Measurements from ENCODE around the gene MEIS2. TPM values are rescaled to one million over a fixed set of nuclear protein-coding genes. Genes with fewer than 3 reads are reported as not detected.

Gene MEIS2
- total and polyA plus RNA-seq, 8 donors, result 3.9 to 77.7 (median 25.9) TPM

- Histone ChIP-seq H3K27ac (no peak overlapping the region), H3K27me3 (no peaks in the 10 kb centered on the region), H3K9me3 (no peaks in the 10 kb centered on the region), H3K36me3 (no peaks in the 10 kb centered on the region), H3K4me1 (peaks cover 18 to 50% (median 31%) of the 10 kb centered on the region in 4 donors), H3K4me3 (no peak overlapping the region)
- intact Hi-C loops (cut with DNase I; ENCODE audit: low total_unique reads), result no loop called here
- 38 to 60% (median 50%) methylated on average over 2 of the region's 2 CpGs for WGBS, 5 donors
- DNase-seq, result no peak
- TF ChIP-seq CTCF (IDR thresholded peaks at IDR 0.05) (no peak), POLR2AphosphoS5 (IDR thresholded peaks at IDR 0.05) (no peak), EP300 (IDR thresholded peaks at IDR 0.05) (no peak), POLR2A (IDR thresholded peaks at IDR 0.05) (no peak)
Measured at GRCh38 chr15:36912311-36912712, 188.0 kb downstream of the MEIS2 start.

- Histone ChIP-seq H3K27me3 (no peaks in the 10 kb centered on the region), H3K9me3 (no peaks in the 10 kb centered on the region), H3K4me1 (peaks cover 17 to 50% (median 31%) of the 10 kb centered on the region in 4 donors), H3K4me3 (no peak overlapping the region), H3K36me3 (no peaks in the 10 kb centered on the region), H3K27ac (no peak overlapping the region)
- intact Hi-C loops (cut with DNase I; ENCODE audit: low total_unique reads), result no loop called here
- no peak for DNase-seq
- WGBS, 5 donors, result 47 to 78% (median 61%) methylated on average over 5 of the region's 5 CpGs
- no peak for TF ChIP-seq POLR2A (IDR thresholded peaks at IDR 0.05)
- no peak for TF ChIP-seq EP300 (IDR thresholded peaks at IDR 0.05)
- TF ChIP-seq CTCF (IDR thresholded peaks at IDR 0.05), result no peak
- TF ChIP-seq POLR2AphosphoS5 (IDR thresholded peaks at IDR 0.05), result no peak
Measured at GRCh38 chr15:36911322-36911944, 188.9 kb downstream of the MEIS2 start.

GRCh38 chr15:36908991-36909390 lies 191.4 kb downstream of the MEIS2 start:
- TF ChIP-seq POLR2AphosphoS5 (IDR thresholded peaks at IDR 0.05) (no peak), CTCF (IDR thresholded peaks at IDR 0.05) (no peak), POLR2A (IDR thresholded peaks at IDR 0.05) (no peak), EP300 (IDR thresholded peaks at IDR 0.05) (no peak)
- Histone ChIP-seq H3K4me3 (no peak overlapping the region), H3K27ac (no peak overlapping the region), H3K9me3 (no peaks in the 10 kb centered on the region), H3K4me1 (peaks cover 16 to 45% (median 31%) of the 10 kb centered on the region in 4 donors), H3K36me3 (no peaks in the 10 kb centered on the region), H3K27me3 (no peaks in the 10 kb centered on the region)
- intact Hi-C loops (cut with DNase I; ENCODE audit: low total_unique reads), result no loop called here
- DNase-seq, result no peak
- WGBS, 5 donors, result 65 to 74% (median 68%) methylated on average over 4 of the region's 4 CpGs

GRCh38 chr15:36907295-36907694 lies 193.1 kb downstream of the MEIS2 start:
- no peak overlapping the region for H3K4me3 ChIP-seq
- 81 to 90% (median 89%) methylated on average over 3 of the region's 3 CpGs for WGBS, 5 donors
- TF ChIP-seq CTCF (IDR thresholded peaks at IDR 0.05) (no peak), EP300 (IDR thresholded peaks at IDR 0.05) (no peak), POLR2AphosphoS5 (IDR thresholded peaks at IDR 0.05) (no peak)
- intact Hi-C loops (cut with DNase I; ENCODE audit: low total_unique reads), result no loop called here
- H3K27ac ChIP-seq, result no peak overlapping the region
- DNase-seq, result no peak
- H3K36me3 ChIP-seq, result no peaks in the 10 kb centered on the region
- no peaks in the 10 kb centered on the region for H3K9me3 ChIP-seq
- peaks cover 15 to 40% (median 27%) of the 10 kb centered on the region in 4 donors for H3K4me1 ChIP-seq
- no peaks in the 10 kb centered on the region for H3K27me3 ChIP-seq

Measured in stomach (tissue), 9 donors.